GM12891 (cell line): ENCODE results near the gene GABPB1.

Source experiments
- POLR2A ChIP-seq: IDR thresholded peaks from 2 replicates; pipeline ENCODE4 v1.6.1; 2011; ENCODE audit warnings: low read depth, low read length, control low read depth
- POLR2AphosphoS5 ChIP-seq: IDR thresholded peaks from 2 replicates; pipeline ENCODE4 v1.6.1; 2011; ENCODE audit warnings: low read depth, low read length, control low read depth
- POU2F2 ChIP-seq: IDR thresholded peaks from 2 replicates; pipeline ENCODE4 v1.6.1; 2011; ENCODE audit warnings: low read depth, mild to moderate bottlenecking, control low read depth, low read length, moderate library complexity
- TAF1 ChIP-seq: IDR thresholded peaks from 2 replicates; pipeline ENCODE4 v1.6.1; 2011; ENCODE audit warnings: low read depth, low read length, control low read depth

- TF ChIP-seq POLR2A (no peak), TAF1 (no peak), POLR2AphosphoS5 (no peak), POU2F2 (no peak)
Observed at GRCh38 chr15:50257924-50258323, 97.1 kb downstream of the GABPB1 start.
